Mesenchymal stem cell (in vitro differentiated cells and primary cell): Measurements from ENCODE around the gene LIAS.

Experiments used
- DNase-seq: peaks from one replicate; pipeline ENCODE4 v3.0.0-alpha.2; 2013
- H2AFZ ChIP-seq: one replicate; pipeline ENCODE4 v1.6.1; 2013; ENCODE audit warnings: low read depth, mild to moderate bottlenecking, control low read depth, inconsistent platforms, low read length, moderate library complexity
- H2AK5ac ChIP-seq: 2 replicates; pipeline ENCODE4 v1.6.1; 2013; ENCODE audit warnings: low read length, moderate library complexity, mild to moderate bottlenecking, inconsistent platforms; ENCODE audit not compliant: severe bottlenecking
- H2BK120ac ChIP-seq: one replicate; pipeline ENCODE4 v1.6.1; 2013; ENCODE audit warnings: low read depth, mild to moderate bottlenecking, inconsistent platforms, low read length, moderate library complexity
- H2BK12ac ChIP-seq, 2 experiments: one replicate each; pipeline ENCODE4 v1.6.1; 2013; ENCODE audit warnings: inconsistent platforms in 2 of 2, low read length in 2 of 2, mild to moderate bottlenecking in 2 of 2, moderate library complexity in 2 of 2, control low read depth in 1 of 2
- H2BK15ac ChIP-seq: one replicate; pipeline ENCODE4 v1.6.1; 2013; ENCODE audit warnings: mild to moderate bottlenecking, low read depth, inconsistent platforms; ENCODE audit not compliant: poor library complexity, severe bottlenecking
- H2BK5ac ChIP-seq: 2 replicates; pipeline ENCODE4 v1.6.1; 2013; ENCODE audit warnings: low read depth, mild to moderate bottlenecking, low read length, control low read depth, inconsistent platforms; ENCODE audit not compliant: poor library complexity, severe bottlenecking
- H3K14ac ChIP-seq, 2 experiments: one replicate each; pipeline ENCODE4 v1.6.1; 2013; ENCODE audit warnings: inconsistent platforms in 2 of 2, low read length in 2 of 2, control low read depth in 1 of 2, mild to moderate bottlenecking in 1 of 2, moderate library complexity in 1 of 2
- H3K18ac ChIP-seq, 2 experiments: one replicate each; pipeline ENCODE4 v1.6.1; 2013; ENCODE audit warnings: inconsistent platforms in 2 of 2, low read length in 2 of 2, control low read depth in 1 of 2, low read depth in 1 of 2, mild to moderate bottlenecking in 1 of 2
- H3K23ac ChIP-seq, 2 experiments: one replicate each; pipeline ENCODE4 v1.6.1; 2013; ENCODE audit warnings: inconsistent platforms in 2 of 2, low read length in 2 of 2, mild to moderate bottlenecking in 2 of 2, moderate library complexity in 2 of 2, control low read depth in 1 of 2
- H3K27ac ChIP-seq: 2 replicates; pipeline ENCODE4 v1.5.1; 2013; ENCODE audit warnings: mild to moderate bottlenecking, moderate library complexity, low read length, control low read depth, inconsistent platforms; ENCODE audit not compliant: poor library complexity, severe bottlenecking
- H3K27me3 ChIP-seq, 2 experiments: 2 replicates each; pipeline versions ENCODE4 v1.6.1 to v1.7.0; 2013; ENCODE audit warnings: low read length in 2 of 2, mild to moderate bottlenecking in 2 of 2, moderate library complexity in 2 of 2, control low read depth in 1 of 2, inconsistent platforms in 1 of 2; ENCODE audit not compliant: control insufficient read depth in 1 of 2, insufficient read depth in 1 of 2
- H3K36me3 ChIP-seq, 2 experiments: 2 replicates each; pipeline versions ENCODE4 v1.6.1 to v1.7.0; 2013; ENCODE audit warnings: low read length in 2 of 2, control low read depth in 1 of 2, inconsistent platforms in 1 of 2, low read depth in 1 of 2, mild to moderate bottlenecking in 1 of 2; ENCODE audit not compliant: insufficient read depth in 2 of 2, control insufficient read depth in 1 of 2
- H3K4ac ChIP-seq, 2 experiments: one replicate each; pipeline ENCODE4 v1.6.1; 2013; ENCODE audit warnings: inconsistent platforms in 2 of 2, low read length in 2 of 2, mild to moderate bottlenecking in 2 of 2, moderate library complexity in 2 of 2, control low read depth in 1 of 2, low read depth in 1 of 2
- H3K4me1 ChIP-seq: 2 replicates; pipeline ENCODE4 v1.6.1; 2013; ENCODE audit warnings: low read depth, low read length, control low read depth; ENCODE audit not compliant: control insufficient read depth, insufficient read depth
- H3K4me2 ChIP-seq: 2 replicates; pipeline ENCODE4 v1.6.1; 2013; ENCODE audit warnings: low read length, mild to moderate bottlenecking, inconsistent platforms; ENCODE audit not compliant: poor library complexity, severe bottlenecking
- H3K4me3 ChIP-seq, 2 experiments: 2 replicates each; pipeline versions ENCODE4 v1.5.1 to v1.7.0; 2013; ENCODE audit warnings: low read length in 2 of 2, mild to moderate bottlenecking in 2 of 2, control low read depth in 1 of 2, low read depth in 1 of 2; ENCODE audit not compliant: insufficient read depth in 1 of 2
- H3K79me1 ChIP-seq: replicated peaks from 2 replicates; pipeline ENCODE4 v1.6.1; 2013; ENCODE audit warnings: mild to moderate bottlenecking, control low read depth, low read length, inconsistent platforms; ENCODE audit not compliant: poor library complexity, severe bottlenecking
- H3K9ac ChIP-seq: 2 replicates; pipeline ENCODE4 v1.7.0; 2013; ENCODE audit warnings: mild to moderate bottlenecking, low read length, moderate library complexity
- H3K9me3 ChIP-seq: 2 replicates; pipeline ENCODE4 v1.7.0; 2013; ENCODE audit warnings: mild to moderate bottlenecking, low read length; ENCODE audit not compliant: control insufficient read depth
- H4K8ac ChIP-seq: one replicate; pipeline ENCODE4 v1.6.1; 2013; ENCODE audit warnings: inconsistent platforms, mild to moderate bottlenecking, low read length, moderate library complexity
- H4K91ac ChIP-seq: one replicate; pipeline ENCODE4 v1.6.1; 2013; ENCODE audit warnings: mild to moderate bottlenecking, low read length, inconsistent platforms
- WGBS: methylation state at CpG from one replicate; pipeline ENCODE4 v1.1.7; 2013; ENCODE audit warnings: mixed read lengths; 5-methylcytosine and 5-hydroxymethylcytosine counted together

Gene LIAS

DNA sequence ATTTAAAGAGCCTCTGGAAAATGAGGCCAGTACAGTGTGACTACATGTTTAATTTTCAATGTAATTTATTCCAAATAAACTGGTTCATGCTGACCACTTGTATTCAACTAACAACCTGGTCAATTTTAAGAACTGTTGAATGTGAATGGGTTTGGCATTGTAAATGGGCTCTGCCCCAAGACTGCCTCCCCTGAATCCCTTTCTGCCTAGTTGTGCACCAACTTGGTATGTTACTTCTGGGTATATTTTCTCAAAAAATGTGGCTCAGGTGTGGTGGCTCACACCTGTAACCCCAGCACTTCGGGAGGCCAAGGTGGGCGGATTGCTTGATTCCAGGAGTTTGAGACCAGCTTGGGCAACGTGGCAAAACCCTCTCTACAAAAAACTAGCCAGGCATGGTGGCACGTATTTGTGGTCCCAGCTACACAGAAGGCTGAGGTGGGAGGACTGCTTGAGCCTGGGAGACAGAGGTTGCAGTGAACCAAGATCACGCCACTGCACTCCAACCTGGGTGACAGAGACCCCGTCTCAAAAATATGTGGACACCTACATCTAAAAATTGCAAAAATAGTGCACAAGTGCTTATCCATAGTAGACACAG, 7.3 kb upstream of the LIAS start:
- peak overlapping the region; percentile 32 for H2AK5ac ChIP-seq
- H3K27me3 ChIP-seq, result no peaks in the 10 kb centered on the region
- peaks cover 15 to 73% of the 10 kb centered on the region in 2 experiments for H3K36me3 ChIP-seq
- no peak overlapping the region for H3K4me2 ChIP-seq
- no peak overlapping the region for H3K4me3 ChIP-seq
- H3K4me1 ChIP-seq, result peaks cover 17% of the 10 kb centered on the region
- WGBS, result 98% methylated on average over 5 of the region's 6 CpGs
- H2BK12ac ChIP-seq, result no peak overlapping the region
- H3K79me1 ChIP-seq, result peaks cover 5% of the 10 kb centered on the region
- no peak overlapping the region for H4K8ac ChIP-seq
- no peak overlapping the region for H2AFZ ChIP-seq
- no peak overlapping the region for H3K9ac ChIP-seq
- H2BK120ac ChIP-seq, result no peak overlapping the region
- H3K23ac ChIP-seq, result no peak overlapping the region
- no peak overlapping the region for H3K18ac ChIP-seq
- no peaks in the 10 kb centered on the region for H3K9me3 ChIP-seq
- no peak overlapping the region for H2BK15ac ChIP-seq
- no peak overlapping the region for H4K91ac ChIP-seq
- no peak overlapping the region for H3K4ac ChIP-seq
- H2BK5ac ChIP-seq, result no peak overlapping the region
- no peak overlapping the region for H3K14ac ChIP-seq
- DNase-seq, result no peak
- H3K27ac ChIP-seq, result peak overlapping the region; percentile 27

DNA sequence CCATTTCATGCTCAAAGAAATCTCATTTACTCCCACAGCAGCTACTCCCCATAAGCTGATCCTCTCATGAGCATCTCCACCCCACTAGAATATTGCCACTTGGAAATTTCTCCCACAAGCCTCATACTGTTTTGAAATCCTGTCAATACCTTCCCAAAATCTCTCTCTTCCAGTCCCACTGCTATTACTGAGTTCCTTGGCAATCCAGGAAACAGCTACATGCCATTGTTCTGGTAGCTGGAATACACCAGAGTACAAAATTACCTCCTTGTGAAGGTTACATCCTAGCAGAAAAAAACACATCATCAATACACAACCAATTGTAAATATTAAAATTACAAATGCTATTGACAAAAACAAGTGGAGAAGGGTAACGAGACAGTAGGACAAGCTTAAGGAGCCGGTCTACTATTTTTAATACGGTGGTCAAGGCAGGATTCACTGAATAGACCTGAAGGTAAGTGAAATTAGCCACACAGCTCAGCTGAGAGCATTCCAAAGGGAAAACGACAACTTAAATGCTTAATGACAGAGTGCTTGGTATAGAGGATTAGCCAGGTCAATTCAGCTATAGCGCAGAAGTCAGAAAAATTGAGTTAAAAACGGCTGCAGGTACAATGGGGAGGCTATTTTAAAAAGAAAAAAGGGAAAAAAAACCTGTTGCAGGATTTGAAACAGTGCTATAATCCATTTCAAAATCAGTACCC, 6.5 kb upstream of the LIAS start:
- H3K27ac ChIP-seq, result no peak overlapping the region
- no peak overlapping the region for H3K18ac ChIP-seq
- DNase-seq, result no peak
- no peak overlapping the region for H3K4ac ChIP-seq
- H2BK15ac ChIP-seq, result no peak overlapping the region
- peaks cover 15 to 81% of the 10 kb centered on the region in 2 experiments for H3K36me3 ChIP-seq
- H2BK5ac ChIP-seq, result no peak overlapping the region
- H3K23ac ChIP-seq, result no peak overlapping the region
- H2BK120ac ChIP-seq, result no peak overlapping the region
- H2AK5ac ChIP-seq, result no peak overlapping the region
- H3K4me2 ChIP-seq, result no peak overlapping the region
- no peak overlapping the region for H2AFZ ChIP-seq
- peaks cover 5% of the 10 kb centered on the region for H3K79me1 ChIP-seq
- H2BK12ac ChIP-seq, result no peak overlapping the region
- WGBS, result 94% methylated on average over 6 of the region's 6 CpGs
- no peaks in the 10 kb centered on the region for H3K27me3 ChIP-seq
- H3K4me1 ChIP-seq, result peaks cover 10% of the 10 kb centered on the region
- no peak overlapping the region for H3K4me3 ChIP-seq
- H4K91ac ChIP-seq, result no peak overlapping the region
- H3K9ac ChIP-seq, result no peak overlapping the region
- no peaks in the 10 kb centered on the region for H3K9me3 ChIP-seq
- no peak overlapping the region for H3K14ac ChIP-seq
- H4K8ac ChIP-seq, result no peak overlapping the region

DNA sequence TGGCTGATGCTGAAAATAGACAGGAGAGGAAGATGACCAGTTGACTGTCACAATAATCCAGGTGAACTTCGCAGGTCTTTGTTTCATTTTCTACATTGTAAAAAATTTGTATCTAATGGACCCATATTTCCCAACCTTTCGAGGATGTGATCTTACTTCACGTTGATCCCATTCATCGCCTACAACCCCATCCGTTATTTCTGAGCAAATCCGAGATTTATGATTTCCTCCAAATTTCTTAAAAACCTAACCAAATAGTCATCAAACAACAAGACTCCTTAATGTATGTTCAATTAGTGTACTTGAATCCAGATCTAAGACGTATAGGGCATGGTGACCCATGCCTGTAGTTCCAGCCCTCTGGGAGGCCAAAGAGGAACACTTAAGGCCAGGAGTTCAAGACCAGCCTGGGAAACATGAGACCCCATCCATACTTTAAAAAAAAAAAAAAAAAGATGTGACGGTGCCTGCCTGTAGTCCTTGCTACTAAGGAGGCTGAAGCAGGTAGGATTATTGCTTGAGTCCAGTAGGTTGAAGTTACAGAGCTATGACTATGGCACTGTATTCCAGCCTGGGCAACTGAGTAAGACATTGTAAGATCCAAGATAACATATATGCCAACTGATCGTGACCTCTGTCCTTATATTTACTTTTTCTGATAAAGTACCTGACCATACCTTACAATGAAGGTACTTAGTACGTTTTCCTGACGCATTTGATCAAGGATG, 5.8 kb upstream of the LIAS start:
- H3K23ac ChIP-seq, result no peak overlapping the region

DNA sequence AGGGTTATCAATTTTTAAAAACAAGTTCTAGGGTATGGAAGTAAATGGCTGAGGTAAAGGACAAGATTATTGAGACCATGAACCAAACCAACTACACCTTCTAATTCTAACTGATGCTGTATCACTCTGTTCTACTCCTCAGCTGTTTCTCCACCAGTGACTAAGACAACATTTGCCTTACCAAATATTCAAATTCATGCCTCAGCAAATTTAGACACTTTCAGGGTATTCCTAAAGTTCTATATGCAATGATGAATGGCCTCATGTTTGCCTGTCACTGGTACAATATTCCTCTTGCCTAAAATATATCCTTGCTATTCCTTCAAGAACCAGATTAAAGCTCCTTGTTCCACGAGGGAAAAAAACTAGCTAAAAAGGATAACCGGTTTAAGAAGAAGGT, 5.1 kb upstream of the LIAS start:
- 100% methylated on average over 1 of the region's 2 CpGs for WGBS

More for the DNA sequence above, 5.8 kb upstream of the LIAS start:
- Histone ChIP-seq H2BK15ac (no peak overlapping the region), H2AFZ (no peak overlapping the region), H3K4me3 (no peak overlapping the region), H3K27me3 (no peaks in the 10 kb centered on the region), H3K4me1 (peaks cover 9% of the 10 kb centered on the region), H3K18ac (no peak overlapping the region), H2BK120ac (no peak overlapping the region), H3K9ac (no peak overlapping the region), H3K9me3 (no peaks in the 10 kb centered on the region), H4K8ac (no peak overlapping the region), H2AK5ac (no peak overlapping the region), H3K79me1 (peaks cover 5% of the 10 kb centered on the region), H3K4me2 (no peak overlapping the region), H3K36me3 (peaks cover 15 to 88% of the 10 kb centered on the region in 2 experiments), H2BK12ac (no peak overlapping the region), H2BK5ac (no peak overlapping the region), H3K4ac (no peak overlapping the region), H3K27ac (no peak overlapping the region), H3K14ac (no peak overlapping the region), H4K91ac (no peak overlapping the region)
- DNase-seq, result no peak
- WGBS, result 96% methylated on average over 11 of the region's 11 CpGs

More for the DNA sequence above, 5.1 kb upstream of the LIAS start:
- no peak overlapping the region for H3K4ac ChIP-seq
- no peak overlapping the region for H3K14ac ChIP-seq
- no peak overlapping the region for H2BK120ac ChIP-seq
- H3K79me1 ChIP-seq, result peaks cover 5% of the 10 kb centered on the region
- H3K27me3 ChIP-seq, result no peaks in the 10 kb centered on the region
- H4K8ac ChIP-seq, result no peak overlapping the region
- H2AK5ac ChIP-seq, result no peak overlapping the region
- H3K36me3 ChIP-seq, result peaks cover 15 to 84% of the 10 kb centered on the region in 2 experiments
- no peak for DNase-seq
- H3K23ac ChIP-seq, result no peak overlapping the region
- H3K4me1 ChIP-seq, result peaks cover 9% of the 10 kb centered on the region
- no peak overlapping the region for H3K18ac ChIP-seq
- no peaks in the 10 kb centered on the region for H3K9me3 ChIP-seq
- H3K4me3 ChIP-seq, result no peak overlapping the region
- no peak overlapping the region for H3K4me2 ChIP-seq
- H2BK5ac ChIP-seq, result no peak overlapping the region
- no peak overlapping the region for H3K27ac ChIP-seq
- no peak overlapping the region for H2BK12ac ChIP-seq
- H3K9ac ChIP-seq, result no peak overlapping the region
- H4K91ac ChIP-seq, result no peak overlapping the region
- H2BK15ac ChIP-seq, result no peak overlapping the region
- no peak overlapping the region for H2AFZ ChIP-seq
